NCI-H226 (cell line): ENCODE results near the gene ERBB4.
A peak's percentile ranks its signal among the peaks of the same experiment; 100 is the strongest.

Source experiments
- DNase-seq: peaks from one replicate; pipeline ENCODE4 v3.0.0-alpha.2; 2015

ERBB4 gene

GRCh38 chr2:212426637-212427412, 111.8 kb downstream of the ERBB4 start:
- no peak for DNase-seq

- peak; percentile 16 for DNase-seq
Observed at GRCh38 chr2:212424082-212424481, 114.5 kb downstream of the ERBB4 start.

- no peak for DNase-seq
Observed at GRCh38 chr2:212423089-212423488, 115.5 kb downstream of the ERBB4 start.

GRCh38 chr2:212421556-212422334, 116.9 kb downstream of the ERBB4 start:
- peak; percentile 15 for DNase-seq

- DNase-seq = no peak
Observed at GRCh38 chr2:212416086-212416485, 122.5 kb downstream of the ERBB4 start.

- DNase-seq = no peak
Observed at GRCh38 chr2:212414767-212415211, 123.8 kb downstream of the ERBB4 start.

GRCh38 chr2:212409560-212409959, 129.0 kb downstream of the ERBB4 start:
- no peak for DNase-seq

- DNase-seq = no peak
Observed at GRCh38 chr2:212408524-212408923, 130.1 kb downstream of the ERBB4 start.

- no peak for DNase-seq
Observed at GRCh38 chr2:212406716-212407115, 131.9 kb downstream of the ERBB4 start.

GRCh38 chr2:212402316-212402715, 136.3 kb downstream of the ERBB4 start:
- DNase-seq = no peak

GRCh38 chr2:212398316-212398715, 140.3 kb downstream of the ERBB4 start:
- no peak for DNase-seq

- DNase-seq = no peak
Observed at GRCh38 chr2:212392544-212392943, 146.1 kb downstream of the ERBB4 start.

GRCh38 chr2:212392043-212392442, 146.6 kb downstream of the ERBB4 start:
- DNase-seq = no peak

- no peak for DNase-seq
Observed at GRCh38 chr2:212387146-212387545, 151.5 kb downstream of the ERBB4 start.

GRCh38 chr2:212385241-212385640, 153.4 kb downstream of the ERBB4 start:
- DNase-seq = no peak

- no peak for DNase-seq
Observed at GRCh38 chr2:212384027-212384426, 154.6 kb downstream of the ERBB4 start.

- DNase-seq = no peak
Observed at GRCh38 chr2:212381428-212382102, 157.0 kb downstream of the ERBB4 start.

- DNase-seq = no peak
Observed at GRCh38 chr2:212379103-212379502, 159.5 kb downstream of the ERBB4 start.

- no peak for DNase-seq
Observed at GRCh38 chr2:212367431-212367830, 171.2 kb downstream of the ERBB4 start.

- DNase-seq = peak; percentile 2
Observed at GRCh38 chr2:212364112-212364985, 174.3 kb downstream of the ERBB4 start.

GRCh38 chr2:212361174-212361756, 177.3 kb downstream of the ERBB4 start:
- DNase-seq = no peak

GRCh38 chr2:212360068-212360460, 178.5 kb downstream of the ERBB4 start:
- no peak for DNase-seq
